Activated CD8-positive, alpha-beta T cell treated with anti-CD3 and anti-CD28 coated beads for 36 hours (primary cell): ENCODE data around the gene CES5A. TPM values are rescaled to one million over a fixed set of nuclear protein-coding genes. Genes with fewer than 3 reads are reported as not detected.

Experiments used
- ATAC-seq: fragments of 200-7000 bp; cut with Tn5 transposase; one replicate; pipeline ENCODE4 v1.10.0; 2021; ENCODE audit warnings: mild to moderate bottlenecking, moderate library complexity
- CTCF ChIA-PET: fragments of 350-600 bp; sonication (Branson Sonifier 250); formaldehyde crosslinking; loops from one replicate; lab custom pipeline; 2021; ENCODE audit warnings: antibody characterized with exemption; lab: Charles Lee
- POLR2A ChIA-PET: fragments of 350-600 bp; sonication (Branson Sonifier 250); formaldehyde crosslinking; loops from one replicate; lab custom pipeline; 2021; ENCODE audit warnings: antibody characterized with exemption; lab: Charles Lee
- DNase-seq: peaks from one replicate; pipeline ENCODE4 v3.0.0-alpha.2; 2020
- H3K27ac Mint-ChIP-seq: one replicate; pipeline ENCODE4 v1.8.0; 2021; ENCODE audit warnings: mild to moderate bottlenecking, mixed read lengths
- H3K27me3 Mint-ChIP-seq: one replicate; pipeline ENCODE4 v1.8.0; 2021; ENCODE audit warnings: mixed read lengths
- H3K36me3 Mint-ChIP-seq: one replicate; pipeline ENCODE4 v1.8.0; 2021; ENCODE audit warnings: low read depth, mixed read lengths
- H3K4me1 Mint-ChIP-seq: one replicate; pipeline ENCODE4 v1.8.0; 2021; ENCODE audit warnings: low read depth, mixed read lengths
- H3K4me3 Mint-ChIP-seq: one replicate; pipeline ENCODE4 v1.8.0; 2021; ENCODE audit warnings: mild to moderate bottlenecking, moderate library complexity, mixed read lengths
- H3K9me3 Mint-ChIP-seq: one replicate; pipeline ENCODE4 v1.8.0; 2021; ENCODE audit warnings: mixed read lengths
- CTCF ChIP-seq: fragments of 200-600 bp; IDR thresholded peaks from one replicate; pipeline ENCODE4 v1.8.0; 2022; ENCODE audit warnings: antibody characterized with exemption, mild to moderate bottlenecking
- intact Hi-C: fragments of 100-400 bp; cut with micrococcal nuclease; formaldehyde crosslinking; loops from one replicate; pipeline ENCODE4 v1.10.0; 2022
- total RNA-seq, 2 experiments: library from RNA; stranded (reverse); gene quantifications; one replicate each; pipeline ENCODE4 v1.2.3, GENCODE V29; 2021

The CES5A gene
- total RNA-seq, 2 experiments from 2014 or later = not detected

GRCh38 chr16:55888546-55888945 is 13.4 kb upstream of the CES5A start:
- no peak overlapping the region for H3K4me3 Mint-ChIP-seq
- intact Hi-C loops = no loop called here
- no peak for DNase-seq
- no peak for TF ChIP-seq CTCF
- POLR2A ChIA-PET = no interaction called here
- no peaks in the 10 kb centered on the region for H3K36me3 Mint-ChIP-seq
- H3K4me1 Mint-ChIP-seq = no peaks in the 10 kb centered on the region
- H3K27me3 Mint-ChIP-seq = peaks cover 7% of the 10 kb centered on the region
- ATAC-seq = no peak
- CTCF ChIA-PET = interaction anchor here (0.6 to 1.4 kb wide), 2 partner anchors 11 to 424 kb away, joined by 3 read pairs; no protein-coding TSS in a partner anchor
- no peak overlapping the region for H3K27ac Mint-ChIP-seq
- H3K9me3 Mint-ChIP-seq = peaks cover 20% of the 10 kb centered on the region

- Mint-ChIP-seq H3K27ac (no peak overlapping the region), H3K4me3 (no peak overlapping the region), H3K4me1 (no peaks in the 10 kb centered on the region), H3K9me3 (peaks cover 3% of the 10 kb centered on the region), H3K27me3 (peaks cover 2% of the 10 kb centered on the region), H3K36me3 (no peaks in the 10 kb centered on the region)
- ChIA-PET POLR2A (no interaction called here), CTCF (interaction anchor here (0.7 kb wide), 1 partner anchor 12 kb away, joined by 3 read pairs; no protein-coding TSS in a partner anchor)
- ATAC-seq (no peak), DNase-seq (no peak)
- no peak for TF ChIP-seq CTCF
- intact Hi-C loops = no loop called here
These were observed 1.7 kb upstream of the CES5A start for GRCh38 chr16:55876854-55877253.

GRCh38 chr16:55873122-55873521 is 2.1 kb downstream of the CES5A start:
- H3K27ac Mint-ChIP-seq = no peak overlapping the region
- no peak overlapping the region for H3K4me3 Mint-ChIP-seq
- ATAC-seq = no peak
- no peak for TF ChIP-seq CTCF
- no peaks in the 10 kb centered on the region for H3K36me3 Mint-ChIP-seq
- DNase-seq = no peak
- H3K9me3 Mint-ChIP-seq = no peaks in the 10 kb centered on the region
- peaks cover 5% of the 10 kb centered on the region for H3K27me3 Mint-ChIP-seq
- ChIA-PET CTCF (interaction anchor here (1.5 kb wide), 1 partner anchor 24 kb away, joined by 3 read pairs; no protein-coding TSS in a partner anchor), POLR2A (no interaction called here)
- no peaks in the 10 kb centered on the region for H3K4me1 Mint-ChIP-seq
- intact Hi-C loops = no loop called here

- POLR2A ChIA-PET = no interaction called here
- Mint-ChIP-seq H3K27ac (no peak overlapping the region), H3K27me3 (peaks cover 5% of the 10 kb centered on the region), H3K4me3 (no peak overlapping the region), H3K9me3 (no peaks in the 10 kb centered on the region), H3K36me3 (no peaks in the 10 kb centered on the region), H3K4me1 (no peaks in the 10 kb centered on the region)
- intact Hi-C loops = no loop called here
- TF ChIP-seq CTCF = no peak
- no peak for DNase-seq
- CTCF ChIA-PET = no interaction called here
- ATAC-seq = no peak
These were observed 3.0 kb downstream of the CES5A start for GRCh38 chr16:55872130-55872529.

GRCh38 chr16:55871411-55872038 is 3.6 kb downstream of the CES5A start:
- DNase-seq (no peak), ATAC-seq (no peak)
- H3K36me3 Mint-ChIP-seq = no peaks in the 10 kb centered on the region
- H3K27me3 Mint-ChIP-seq = peaks cover 5% of the 10 kb centered on the region
- CTCF ChIA-PET = no interaction called here
- H3K4me3 Mint-ChIP-seq = no peak overlapping the region
- no peaks in the 10 kb centered on the region for H3K4me1 Mint-ChIP-seq
- no peak overlapping the region for H3K27ac Mint-ChIP-seq
- intact Hi-C loops = no loop called here
- no peaks in the 10 kb centered on the region for H3K9me3 Mint-ChIP-seq
- TF ChIP-seq CTCF = no peak
- POLR2A ChIA-PET = no interaction called here
